SK-N-SH (cell line): ENCODE measurements around the gene CDKAL1. TPM values are rescaled to one million over a fixed set of nuclear protein-coding genes. Genes with fewer than 3 reads are reported as not detected.

Source experiments
- CTCF ChIA-PET: fragments of 300-600, 350-600 bp; formaldehyde crosslinking; extraction: SDS; loops from one replicate; lab custom pipeline; 2021; lab: Yijun Ruan, JAX
- POLR2A ChIA-PET: fragments of 350-600 bp; sonication (Branson Sonifier 250); formaldehyde crosslinking; extraction: SDS; loops from one replicate; lab custom pipeline; 2020; ENCODE audit warnings: antibody characterized with exemption, inconsistent platforms; lab: Yijun Ruan, JAX
- DNase-seq: peaks from one replicate; pipeline ENCODE4 v3.0.0; 2012
- H2AFZ ChIP-seq: fragments of 200-600 bp; sonication (generic); 2 replicates; pipeline ENCODE4 v1.8.1; 2016; ENCODE audit warnings: antibody characterized with exemption, mild to moderate bottlenecking, low read depth
- H3F3A ChIP-seq: fragments of 200-600 bp; sonication (generic); replicated peaks from 2 replicates; pipeline ENCODE3; 2016; ENCODE audit warnings: antibody characterized with exemption, mild to moderate bottlenecking; ENCODE audit not compliant: insufficient read depth
- H3K27ac ChIP-seq, 2 experiments: fragments of 200-500 bp in 1 of 2; fragments of 200-600 bp in 1 of 2; sonication (Bioruptor generic) in 1 of 2; sonication (generic), shearing (Covaris generic) in 1 of 2; 2 replicates each; pipeline versions ENCODE4 v1.5.1 to v1.6.1; 2014 to 2016; ENCODE audit warnings: low read depth in 2 of 2, inconsistent platforms in 1 of 2, low read length in 1 of 2, mild to moderate bottlenecking in 1 of 2, mixed read lengths in 1 of 2
- H3K27me3 ChIP-seq: fragments of 200-600 bp; sonication (generic), shearing (Covaris generic); 2 replicates; pipeline ENCODE4 v1.6.1; 2016; ENCODE audit warnings: mixed run types; ENCODE audit not compliant: insufficient read depth
- H3K36me3 ChIP-seq, 2 experiments: fragments of 200-500 bp in 1 of 2; fragments of 200-600 bp in 1 of 2; sonication (Bioruptor generic) in 1 of 2; sonication (generic) in 1 of 2; replicated peaks in 1 of 2; 2 replicates each; pipeline versions ENCODE3 to v1.5.1; 2014 to 2016; ENCODE audit warnings: low read length in 1 of 2, mild to moderate bottlenecking in 1 of 2; ENCODE audit not compliant: insufficient read depth in 2 of 2, control insufficient read depth in 1 of 2
- H3K4me1 ChIP-seq, 2 experiments: fragments of 200-500 bp in 1 of 2; fragments of 200-600 bp in 1 of 2; sonication (Bioruptor generic) in 1 of 2; sonication (generic), shearing (Covaris generic) in 1 of 2; 2 replicates each; pipeline versions ENCODE4 v1.5.1 to v1.6.1; 2014 to 2016; ENCODE audit warnings: low read depth in 1 of 2, low read length in 1 of 2, mixed run types in 1 of 2; ENCODE audit not compliant: insufficient read depth in 2 of 2, control insufficient read depth in 1 of 2
- H3K4me2 ChIP-seq: fragments of 200-600 bp; sonication (generic), shearing (Covaris generic); 2 replicates; pipeline ENCODE4 v1.6.1; 2017; ENCODE audit warnings: mixed run types
- H3K4me3 ChIP-seq, 2 experiments: fragments of 200-500 bp in 1 of 2; fragments of 200-600 bp in 1 of 2; sonication (Bioruptor generic) in 1 of 2; sonication (generic), shearing (Covaris generic) in 1 of 2; 2 replicates each; pipeline versions ENCODE4 v1.5.1 to v1.8.1; 2014 to 2016; ENCODE audit warnings: low read depth in 2 of 2, inconsistent platforms in 1 of 2, low read length in 1 of 2, mild to moderate bottlenecking in 1 of 2, mixed read lengths in 1 of 2, moderate library complexity in 1 of 2
- H3K79me2 ChIP-seq: fragments of 200-600 bp; sonication (generic); 2 replicates; pipeline ENCODE4 v1.8.1; 2017; ENCODE audit warnings: mild to moderate bottlenecking; ENCODE audit not compliant: insufficient read depth
- H3K9ac ChIP-seq: fragments of 200-600 bp; sonication (generic); 2 replicates; pipeline ENCODE4 v1.6.1; 2017; ENCODE audit warnings: mixed run types
- H3K9me2 ChIP-seq: fragments of 200-600 bp; sonication (generic); 2 replicates; pipeline ENCODE4 v1.6.1; 2017; ENCODE audit warnings: mixed run types
- H3K9me3 ChIP-seq: fragments of 200-600 bp; sonication (generic); 2 replicates; pipeline ENCODE4 v1.6.1; 2017; ENCODE audit warnings: mixed run types, mild to moderate bottlenecking, moderate library complexity
- H4K20me1 ChIP-seq: fragments of 200-600 bp; sonication (generic); 2 replicates; pipeline ENCODE4 v1.6.1; 2017; ENCODE audit warnings: mild to moderate bottlenecking, mixed run types; ENCODE audit not compliant: insufficient read depth
- CHD2 ChIP-seq: fragments of 150-350 bp; IDR thresholded peaks from 2 replicates; pipeline ENCODE4 v1.6.1; 2018; ENCODE audit warnings: low read length; ENCODE audit not compliant: partially characterized antibody
- EP300 ChIP-seq, 2 experiments: IDR thresholded peaks; 2 replicates each; pipeline versions ENCODE4 v1.4.0 to v1.6.1; 2012; ENCODE audit warnings: borderline replicate concordance in 1 of 2, low read depth in 1 of 2, low read length in 1 of 2
- EZH2phosphoT487 ChIP-seq: fragments of 200-600 bp; sonication (generic); IDR thresholded peaks from 2 replicates; pipeline ENCODE4 v1.6.1; 2017; ENCODE audit warnings: low read depth, mixed run types, mild to moderate bottlenecking, antibody characterized with exemption, moderate library complexity, borderline replicate concordance
- FOSL2 ChIP-seq: IDR thresholded peaks from 2 replicates; pipeline ENCODE4 v1.4.0; 2012; ENCODE audit warnings: low read depth, mild to moderate bottlenecking, moderate library complexity, borderline replicate concordance
- FOXM1 ChIP-seq: IDR thresholded peaks from 2 replicates; pipeline ENCODE4 v1.4.0; 2012; ENCODE audit warnings: low read depth, mild to moderate bottlenecking
- GABPA ChIP-seq: IDR thresholded peaks from 2 replicates; pipeline ENCODE4 v1.4.0; 2012; ENCODE audit warnings: low read depth, mild to moderate bottlenecking
- GATA2 ChIP-seq: sonication (generic); formaldehyde crosslinking; IDR thresholded peaks from 2 replicates; pipeline ENCODE4 v1.5.0; 2020; ENCODE audit warnings: mild to moderate bottlenecking, missing genetic modification reagents
- IRF3 ChIP-seq: fragments of 150-350 bp; IDR thresholded peaks from 2 replicates; pipeline ENCODE4 v1.6.1; 2016; ENCODE audit warnings: mild to moderate bottlenecking, low read depth, low read length
- JUND ChIP-seq: IDR thresholded peaks from 2 replicates; pipeline ENCODE4 v1.4.0; 2012
- MXI1 ChIP-seq: IDR thresholded peaks from 2 replicates; pipeline ENCODE4 v1.6.1; 2012; ENCODE audit warnings: mild to moderate bottlenecking, low read depth, low read length, improper control_type of control experiment
- NFIC ChIP-seq: IDR thresholded peaks from 2 replicates; pipeline ENCODE4 v1.4.0; 2012; ENCODE audit warnings: borderline replicate concordance
- PBX3 ChIP-seq: IDR thresholded peaks from 2 replicates; pipeline ENCODE4; 2012
- RAD21 ChIP-seq: IDR thresholded peaks from 2 replicates; pipeline ENCODE4 v1.6.1; 2012; ENCODE audit warnings: mild to moderate bottlenecking, low read length
- RCOR1 ChIP-seq: fragments of 150-350 bp; IDR thresholded peaks from 2 replicates; pipeline ENCODE4 v1.6.1; 2017; ENCODE audit warnings: antibody characterized with exemption, low read length
- RFX5 ChIP-seq: IDR thresholded peaks from 2 replicates; pipeline ENCODE4 v1.6.1; 2012; ENCODE audit warnings: mild to moderate bottlenecking, improper control_type of control experiment, low read length
- RXRA ChIP-seq: IDR thresholded peaks from 2 replicates; pipeline ENCODE4 v1.4.0; 2012; ENCODE audit warnings: low read depth, mild to moderate bottlenecking, borderline replicate concordance
- SIN3A ChIP-seq: IDR thresholded peaks from 2 replicates; pipeline ENCODE4 v1.6.1; 2012; ENCODE audit warnings: low read depth, mild to moderate bottlenecking, low read length, moderate library complexity, borderline replicate concordance
- SMC3 ChIP-seq: IDR thresholded peaks from 2 replicates; pipeline ENCODE4 v1.6.1; 2012; ENCODE audit warnings: low read depth, low read length, improper control_type of control experiment
- TCF12 ChIP-seq: IDR thresholded peaks from 2 replicates; pipeline ENCODE4 v1.4.0; 2012
- TEAD4 ChIP-seq: IDR thresholded peaks from 2 replicates; pipeline ENCODE4 v1.4.0; 2012; ENCODE audit warnings: mild to moderate bottlenecking, borderline replicate concordance; ENCODE audit not compliant: insufficient read depth
- YY1 ChIP-seq: IDR thresholded peaks from 2 replicates; pipeline ENCODE4 v1.4.0; 2012; ENCODE audit warnings: low read depth, mild to moderate bottlenecking
- WGBS: methylation state at CpG from one replicate; pipeline ENCODE4 v1.1.6; 2017; ENCODE audit warnings: low lambda C conversion rate; 5-methylcytosine and 5-hydroxymethylcytosine counted together
- polyA plus RNA-seq, 3 experiments: library from polyadenylated mRNA; depleted of rRNA; stranded (reverse); fragments of >200 nt; gene quantifications; 2 replicates each; pipeline ENCODE4 v1.2.3, GENCODE V29; 2012
- TF ChIP-seq, protein P1 (sequence below): IDR thresholded peaks from 2 replicates; pipeline ENCODE4 v1.4.0; 2012; ENCODE audit warnings: low read depth, borderline replicate concordance

Gene CDKAL1
- polyA plus RNA-seq, 1 of the 3 experiments (the other 2 are of a cell fraction), result 2.6 TPM

DNA sequence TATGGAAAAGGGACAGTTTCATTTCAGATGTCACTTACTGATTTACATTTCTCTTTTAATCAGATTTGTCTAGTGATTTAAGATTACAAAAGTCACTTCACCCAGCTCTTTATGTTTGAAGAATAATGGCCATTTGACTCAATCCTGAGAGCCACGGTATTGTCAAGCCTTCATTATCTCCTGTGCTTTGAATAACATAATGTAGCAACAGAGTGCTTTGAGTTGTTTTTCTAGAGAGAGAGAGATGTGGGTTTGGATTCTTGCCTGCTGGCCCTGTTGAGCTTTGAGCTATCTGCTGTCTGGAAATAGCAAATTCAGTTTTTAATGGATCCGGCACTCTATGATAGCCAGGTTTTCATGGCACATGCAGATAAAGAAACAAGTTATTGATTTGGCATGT is 580.9 kb downstream of the CDKAL1 start:
- Histone ChIP-seq H3K79me2 (no peaks in the 10 kb centered on the region), H3K9me2 (no peaks in the 10 kb centered on the region), H3K9ac (no peak overlapping the region), H2AFZ (no peak overlapping the region), H3K27ac (peak overlapping the region; percentile 30 to 96; a peak in 3 of 4 replicates), H3K4me1 (peaks cover 7 to 34% of the 10 kb centered on the region in 2 experiments; a peak in 3 of 4 replicates), H3K4me2 (peak overlapping the region; percentile 31; the same call in 1 of the 2 replicates), H3F3A (no peaks in the 10 kb centered on the region), H3K9me3 (no peaks in the 10 kb centered on the region), H4K20me1 (no peaks in the 10 kb centered on the region), H3K27me3 (no peaks in the 10 kb centered on the region), H3K36me3 (no peaks in the 10 kb centered on the region), H3K4me3 (no peak overlapping the region)
- POLR2A ChIA-PET, result interaction anchor here (1.0 kb wide), 1 partner anchor 473 kb away, joined by 3 read pairs; no protein-coding TSS in a partner anchor
- DNase-seq, result peak; percentile 57
- CTCF ChIA-PET, result interaction anchor here (1.0 kb wide), 1 partner anchor 11 kb away, joined by 3 read pairs; no protein-coding TSS in a partner anchor
- 33% methylated on average over 2 of the region's 2 CpGs for WGBS
- peak; percentile 64 for TF ChIP-seq GATA2 (CRISPR knock-in tag)
- TF ChIP-seq MXI1, result peak; percentile 39; the same call in 1 of the 2 replicates
- peak in 1 of 2 experiments; percentile 89; a peak in 2 of 4 replicates for TF ChIP-seq EP300 (IDR thresholded peaks at IDR 0.05; ENCODE audit: borderline replicate concordance in 1 of 2, low read depth in 1 of 2, low read length in 1 of 2)
- TF ChIP-seq NFIC, result peak; percentile 60; the same call in 1 of the 2 replicates
- 0 out of 2 replicates have a peak, but pooled peaks have one; percentile 8 for TF ChIP-seq JUND
- TF ChIP-seq PBX3, result peak; percentile 43
- peak; percentile 26; the same call in 1 of the 2 replicates for TF ChIP-seq RCOR1
- TF ChIP-seq TEAD4, result peak; percentile 55; the same call in 1 of the 2 replicates
- TF ChIP-seq CHD2, result peak; percentile 38
- no peak for TF ChIP-seq GABPA
- no peak for TF ChIP-seq SIN3A
- TF ChIP-seq SMC3, result peak; percentile 29; the same call in 1 of the 2 replicates
- TF ChIP-seq TCF12, result peak; percentile 53
- no peak for TF ChIP-seq RXRA
- TF ChIP-seq EZH2phosphoT487, result no peak
- TF ChIP-seq RAD21, result peak; percentile 28; the same call in 1 of the 2 replicates
- TF ChIP-seq FOXM1, result no peak

- no peak for TF ChIP-seq RFX5
- TF ChIP-seq GABPA, result no peak
- no peak for TF ChIP-seq TCF12
- no peak for TF ChIP-seq YY1
- TF ChIP-seq PBX3, result no peak
- no peak for TF ChIP-seq FOSL2
- TF ChIP-seq, protein P1, sequence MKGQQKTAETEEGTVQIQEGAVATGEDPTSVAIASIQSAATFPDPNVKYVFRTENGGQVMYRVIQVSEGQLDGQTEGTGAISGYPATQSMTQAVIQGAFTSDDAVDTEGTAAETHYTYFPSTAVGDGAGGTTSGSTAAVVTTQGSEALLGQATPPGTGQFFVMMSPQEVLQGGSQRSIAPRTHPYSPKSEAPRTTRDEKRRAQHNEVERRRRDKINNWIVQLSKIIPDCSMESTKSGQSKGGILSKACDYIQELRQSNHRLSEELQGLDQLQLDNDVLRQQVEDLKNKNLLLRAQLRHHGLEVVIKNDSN, result no peak
- TF ChIP-seq IRF3, result no peak
- no peak for TF ChIP-seq RAD21
- Histone ChIP-seq H3K79me2 (no peaks in the 10 kb centered on the region), H3K9me2 (0 out of 2 replicates have a peak, but pooled peaks cover 2% of the 10 kb centered on the region), H3K36me3 (no peaks in the 10 kb centered on the region), H3K4me1 (peaks cover 7 to 29% of the 10 kb centered on the region in 2 experiments; a peak in 3 of 4 replicates), H4K20me1 (no peaks in the 10 kb centered on the region), H3K9ac (no peak overlapping the region), H3K9me3 (no peaks in the 10 kb centered on the region), H3K4me2 (no peak overlapping the region), H3F3A (no peaks in the 10 kb centered on the region), H3K27ac (peak overlapping the region in 1 of 2 experiments; percentile 96; a peak in 2 of 4 replicates), H3K4me3 (no peak overlapping the region), H3K27me3 (no peaks in the 10 kb centered on the region), H2AFZ (no peak overlapping the region)
- ChIA-PET CTCF (no interaction called here), POLR2A (no interaction called here)
- DNase-seq, result no peak
- 95% methylated on average over 3 of the region's 3 CpGs for WGBS
These were observed 582.5 kb downstream of the CDKAL1 start for GRCh38 chr6:21116736-21117135.
